GM12892 (cell line): ENCODE measurements around the gene CDK11A.
"Not testable (repeated sequence)": the region's sequence is repeated elsewhere in the genome, so short reads cannot be mapped to it uniquely, and the experiment has no call there.

Experiments
- POLR2A ChIP-seq: IDR thresholded peaks from 2 replicates; pipeline ENCODE4 v1.6.1; 2011; ENCODE audit warnings: low read depth, low read length, control low read depth
- TAF1 ChIP-seq: IDR thresholded peaks from 2 replicates; pipeline ENCODE4 v1.6.1; 2011; ENCODE audit warnings: low read depth, mild to moderate bottlenecking, control low read depth, low read length, borderline replicate concordance

DNA sequence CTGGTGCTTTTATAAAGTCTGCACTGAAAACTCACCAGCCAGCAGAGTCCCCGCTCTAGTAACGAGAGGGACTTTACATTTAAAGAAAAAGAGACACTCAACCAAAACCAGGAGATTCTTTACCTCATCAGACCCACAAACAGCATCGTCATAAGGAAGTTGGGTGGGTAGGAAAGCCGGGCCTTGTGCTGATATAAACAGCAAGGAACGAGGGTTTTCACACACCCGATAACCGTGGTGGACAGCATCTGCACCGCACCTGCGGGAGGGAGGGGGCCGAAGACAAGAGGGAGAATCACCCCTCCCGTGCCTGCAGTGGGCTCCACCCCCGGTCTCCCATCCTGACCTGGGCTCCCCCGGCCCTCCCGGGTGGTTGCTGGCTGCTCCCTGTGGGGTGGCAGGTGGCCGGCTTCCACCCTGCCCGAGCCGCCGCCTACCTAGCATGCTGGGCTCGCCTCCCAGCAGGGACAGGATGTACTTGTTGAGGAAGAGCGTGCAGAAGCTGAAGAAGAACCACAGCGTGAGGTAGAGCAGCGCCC lies 14.7 kb upstream of the CDK11A start:
- not testable (repeated sequence) for TF ChIP-seq TAF1, POLR2A
